ENCODE measurements around the gene ZDHHC3.
A peak's percentile ranks its signal among the peaks of the same experiment; 100 is the strongest.

ZDHHC3 gene

GRCh38 chr3:44926172-44926571, 49.8 kb downstream of the ZDHHC3 start:
- no peak for DNase-seq

GRCh38 chr3:44924457-44925084, 51.4 kb downstream of the ZDHHC3 start:
- no peak for DNase-seq

- peak; percentile 52 for DNase-seq
These were observed 52.1 kb downstream of the ZDHHC3 start for GRCh38 chr3:44923632-44924456.

- no peak for DNase-seq
These were observed 55.9 kb downstream of the ZDHHC3 start for GRCh38 chr3:44920081-44920480.

- DNase-seq, result no peak
These were observed 57.4 kb downstream of the ZDHHC3 start for GRCh38 chr3:44918581-44918980.

GRCh38 chr3:44918087-44918486, 57.9 kb downstream of the ZDHHC3 start:
- DNase-seq, result no peak

GRCh38 chr3:44915702-44916438, 60.1 kb downstream of the ZDHHC3 start:
- DNase-seq, result no peak

GRCh38 chr3:44914936-44915335, 61.0 kb downstream of the ZDHHC3 start:
- DNase-seq, result peak; percentile 27

GRCh38 chr3:44913868-44914468, 62.0 kb downstream of the ZDHHC3 start:
- DNase-seq, result peak; percentile 75

GRCh38 chr3:44910693-44911092, 65.3 kb downstream of the ZDHHC3 start:
- DNase-seq, result no peak

- DNase-seq, result no peak
These were observed 66.9 kb downstream of the ZDHHC3 start for GRCh38 chr3:44909063-44909462.

- no peak for DNase-seq
These were observed 68.4 kb downstream of the ZDHHC3 start for GRCh38 chr3:44907612-44908011.

GRCh38 chr3:44906997-44907396, 69.0 kb downstream of the ZDHHC3 start:
- no peak for DNase-seq

- DNase-seq, result no peak
These were observed 70.4 kb downstream of the ZDHHC3 start for GRCh38 chr3:44905446-44906157.

GRCh38 chr3:44903751-44904150, 72.2 kb downstream of the ZDHHC3 start:
- no peak for DNase-seq

GRCh38 chr3:44903314-44903713, 72.7 kb downstream of the ZDHHC3 start:
- no peak for DNase-seq

GRCh38 chr3:44902628-44903027, 73.3 kb downstream of the ZDHHC3 start:
- DNase-seq, result no peak

GRCh38 chr3:44899683-44900367, 76.1 kb downstream of the ZDHHC3 start:
- no peak for DNase-seq

- no peak for DNase-seq
These were observed 79.5 kb downstream of the ZDHHC3 start for GRCh38 chr3:44896440-44896839.

GRCh38 chr3:44894485-44894884, 81.5 kb downstream of the ZDHHC3 start:
- peak; percentile 40 for DNase-seq

- peak; percentile 79 for DNase-seq
These were observed 82.9 kb downstream of the ZDHHC3 start for GRCh38 chr3:44893097-44893496.

- peak; percentile 47 for DNase-seq
These were observed 83.3 kb downstream of the ZDHHC3 start for GRCh38 chr3:44892689-44893088.
